SJCRH30 (cell line): ENCODE measurements around the gene SORBS1. TPM values are rescaled to one million over a fixed set of nuclear protein-coding genes. Genes with fewer than 3 reads are reported as not detected.

Experiments
- DNase-seq, 2 experiments: peaks; one replicate each; pipeline ENCODE4 v3.0.0-alpha.2; 2015 to 2020
- H3K27ac ChIP-seq: fragments of 250-450 bp; sonication (Bioruptor Pico); 2 replicates; pipeline ENCODE4 v1.5.1; 2020; ENCODE audit warnings: mild to moderate bottlenecking, moderate library complexity
- H3K27me3 ChIP-seq: fragments of 250-450 bp; sonication (Bioruptor Pico); 2 replicates; pipeline ENCODE4 v1.5.1; 2020; ENCODE audit warnings: mild to moderate bottlenecking, moderate library complexity
- H3K36me3 ChIP-seq: fragments of 250-450 bp; sonication (Bioruptor Pico); 2 replicates; pipeline ENCODE4 v1.5.1; 2020; ENCODE audit warnings: mild to moderate bottlenecking, moderate library complexity
- H3K4me1 ChIP-seq: fragments of 250-450 bp; sonication (Bioruptor Pico); 2 replicates; pipeline ENCODE4 v1.5.1; 2020; ENCODE audit warnings: mild to moderate bottlenecking, moderate library complexity
- H3K4me3 ChIP-seq: fragments of 250-450 bp; sonication (Bioruptor Pico); 2 replicates; pipeline ENCODE4 v1.5.1; 2020; ENCODE audit warnings: mild to moderate bottlenecking, moderate library complexity
- H3K9me3 ChIP-seq: fragments of 250-450 bp; sonication (Bioruptor Pico); replicated peaks from 2 replicates; pipeline ENCODE4 v1.5.1; 2020; ENCODE audit warnings: mild to moderate bottlenecking, moderate library complexity
- total RNA-seq: library from RNA; depleted of rRNA; stranded (reverse); fragments of >200 nt; shearing (Covaris generic); gene quantifications from 2 replicates; pipeline ENCODE4 v1.2.3, GENCODE V29; 2014

SORBS1 gene
- total RNA-seq, 1 experiment from 2014 or later = 17.1 TPM

DNA sequence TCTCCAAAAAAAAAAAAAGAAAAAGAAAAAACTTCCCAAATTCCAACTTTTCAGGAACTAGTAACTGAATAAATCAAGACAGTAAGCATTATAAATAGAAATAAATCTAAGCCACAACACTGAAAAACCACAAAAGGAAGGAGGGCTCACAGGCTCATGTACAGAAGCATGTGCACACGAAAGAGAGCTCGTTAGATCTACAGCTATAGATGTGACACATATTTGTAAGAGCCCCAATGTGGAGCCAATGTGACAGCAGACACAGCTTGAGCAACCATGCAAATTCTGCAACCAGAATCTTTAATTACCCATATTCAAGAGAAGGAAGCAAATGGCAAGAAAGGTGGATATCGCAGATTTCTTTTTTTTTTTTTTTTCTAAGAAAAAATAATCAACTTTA, 94.7 kb downstream of the SORBS1 start:
- no peaks in the 10 kb centered on the region for H3K27me3 ChIP-seq
- no peak overlapping the region; the same call in 1 of the 2 replicates for H3K27ac ChIP-seq
- no peak overlapping the region for H3K4me3 ChIP-seq
- H3K4me1 ChIP-seq = peaks cover 11% of the 10 kb centered on the region
- no peaks in the 10 kb centered on the region for H3K9me3 ChIP-seq
- H3K36me3 ChIP-seq = no peaks in the 10 kb centered on the region
- DNase-seq = no peak

DNA sequence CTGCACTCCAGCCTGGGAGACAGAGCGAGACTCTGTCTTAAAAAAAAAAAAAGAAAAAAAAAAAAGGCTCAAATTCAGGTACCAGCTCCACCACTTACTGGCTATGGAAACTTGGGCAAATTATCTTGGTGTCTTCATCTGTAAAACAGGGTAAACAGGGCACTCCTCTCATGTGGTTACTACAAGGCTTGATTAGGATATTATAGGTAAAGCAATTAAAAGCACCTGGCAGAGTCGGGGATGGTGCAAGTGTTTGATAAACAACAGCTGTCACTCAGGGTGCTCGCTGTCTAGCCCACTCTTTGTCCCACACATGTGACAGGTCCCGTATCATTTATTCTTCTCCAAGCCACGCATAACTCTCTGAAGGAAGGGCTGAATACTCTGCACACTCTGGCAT, 96.9 kb downstream of the SORBS1 start:
- DNase-seq = no peak
- Histone ChIP-seq H3K27ac (no peak overlapping the region), H3K4me1 (peaks cover 17% of the 10 kb centered on the region), H3K36me3 (no peaks in the 10 kb centered on the region), H3K4me3 (no peak overlapping the region), H3K27me3 (no peaks in the 10 kb centered on the region), H3K9me3 (no peaks in the 10 kb centered on the region)

DNA sequence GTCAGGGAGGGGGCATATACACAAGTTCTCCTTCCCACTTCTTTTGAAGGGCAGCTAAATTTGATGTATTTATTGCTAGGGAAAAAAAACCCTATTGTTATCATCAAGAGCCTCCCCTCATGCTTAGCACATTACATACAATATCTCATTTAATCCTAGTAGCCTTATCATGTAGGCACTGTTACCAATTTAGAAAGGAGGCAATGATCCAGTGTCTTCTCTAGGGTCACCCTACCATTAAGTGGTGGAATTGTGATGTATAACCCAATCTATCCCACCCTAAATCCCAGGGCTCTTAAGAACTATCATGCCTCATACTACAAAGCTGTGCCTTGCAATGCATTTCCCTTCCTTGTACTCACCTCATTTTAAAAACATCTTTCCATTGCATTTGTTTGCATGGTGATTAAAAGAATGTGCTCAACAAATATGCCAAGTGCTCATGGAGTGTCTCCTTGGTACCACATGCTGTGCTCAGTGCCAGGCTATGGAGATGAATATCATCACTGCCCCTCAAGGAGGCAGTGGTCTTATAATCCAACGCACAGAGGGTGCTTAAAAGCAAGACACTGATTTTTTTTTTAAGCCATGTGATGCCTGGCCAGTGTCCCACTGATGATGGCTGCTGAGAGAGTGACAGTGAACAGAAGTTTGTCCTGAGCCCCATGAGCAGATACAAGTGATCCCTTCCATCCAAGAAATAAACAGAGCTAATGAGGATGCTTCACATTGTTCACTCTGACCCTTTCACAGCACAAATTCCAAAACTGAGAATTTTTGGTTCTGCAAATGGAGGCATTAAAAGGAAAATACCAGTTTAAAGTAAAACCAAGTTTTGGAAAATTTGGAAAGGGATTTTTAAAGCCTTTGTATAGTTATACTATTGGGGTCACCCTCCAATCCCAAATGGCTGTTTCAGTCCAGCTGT, 98.2 kb downstream of the SORBS1 start:
- Histone ChIP-seq H3K9me3 (no peaks in the 10 kb centered on the region), H3K4me1 (peaks cover 23% of the 10 kb centered on the region), H3K4me3 (no peak overlapping the region), H3K27me3 (no peaks in the 10 kb centered on the region), H3K36me3 (no peaks in the 10 kb centered on the region), H3K27ac (no peak overlapping the region)
- DNase-seq = no peak

DNA sequence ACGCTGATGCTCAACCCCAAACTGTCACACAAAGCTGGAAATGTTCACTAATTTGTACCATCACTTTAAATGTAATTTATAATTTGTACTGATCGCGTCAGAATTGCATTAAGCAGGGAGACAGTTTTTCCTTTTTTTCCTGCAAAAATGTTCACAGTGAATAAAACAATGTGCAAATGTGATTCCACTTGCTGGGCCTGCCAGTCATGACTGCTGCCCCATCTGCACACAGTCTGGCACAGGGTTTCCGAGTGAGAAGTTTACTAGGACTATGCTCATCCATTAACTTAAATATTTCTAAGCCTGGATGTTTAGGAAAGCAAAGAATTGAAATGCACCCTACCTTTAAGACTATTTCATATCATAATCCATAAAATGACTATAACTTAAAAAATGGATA, 99.6 kb downstream of the SORBS1 start:
- H3K9me3 ChIP-seq = no peaks in the 10 kb centered on the region
- no peaks in the 10 kb centered on the region for H3K27me3 ChIP-seq
- no peaks in the 10 kb centered on the region for H3K36me3 ChIP-seq
- no peak overlapping the region for H3K4me3 ChIP-seq
- H3K27ac ChIP-seq = no peak overlapping the region
- H3K4me1 ChIP-seq = peaks cover 19% of the 10 kb centered on the region
- DNase-seq = no peak

DNA sequence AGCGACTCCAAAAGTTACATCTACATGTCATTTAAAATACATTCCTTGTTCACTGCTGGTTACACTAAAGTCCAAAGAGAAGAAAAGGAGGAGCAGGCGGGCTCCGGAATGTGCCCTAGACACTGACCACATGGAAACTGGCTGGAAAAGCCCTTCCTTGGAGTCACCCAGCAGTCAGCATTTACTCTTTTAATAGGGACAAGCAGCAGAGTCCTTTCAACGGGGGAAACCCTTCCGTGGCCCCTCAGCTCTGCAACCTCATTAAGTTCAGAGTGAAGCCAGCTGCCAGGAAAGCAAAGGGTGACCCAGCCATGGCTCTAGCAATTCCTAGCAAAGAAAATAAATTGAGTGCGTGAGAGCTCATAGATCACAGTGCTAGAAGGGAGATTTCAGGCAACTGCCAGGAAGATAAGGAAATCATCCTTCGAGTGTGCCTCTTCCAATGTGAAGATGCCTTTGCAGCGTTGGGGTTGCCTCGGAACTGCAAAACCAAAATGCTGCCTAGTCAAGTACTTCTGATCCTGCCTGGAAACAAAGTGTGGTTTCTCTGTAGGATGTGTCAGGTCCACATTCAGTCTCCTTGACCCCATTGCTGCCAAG, 101.6 kb downstream of the SORBS1 start:
- H3K36me3 ChIP-seq = no peaks in the 10 kb centered on the region
- no peaks in the 10 kb centered on the region for H3K9me3 ChIP-seq
- H3K27me3 ChIP-seq = no peaks in the 10 kb centered on the region
- DNase-seq = peak; percentile 24 to 57
- H3K4me1 ChIP-seq = peaks cover 17% of the 10 kb centered on the region
- H3K27ac ChIP-seq = peak overlapping the region; percentile 61
- peak overlapping the region; percentile 6; the same call in 1 of the 2 replicates for H3K4me3 ChIP-seq

DNA sequence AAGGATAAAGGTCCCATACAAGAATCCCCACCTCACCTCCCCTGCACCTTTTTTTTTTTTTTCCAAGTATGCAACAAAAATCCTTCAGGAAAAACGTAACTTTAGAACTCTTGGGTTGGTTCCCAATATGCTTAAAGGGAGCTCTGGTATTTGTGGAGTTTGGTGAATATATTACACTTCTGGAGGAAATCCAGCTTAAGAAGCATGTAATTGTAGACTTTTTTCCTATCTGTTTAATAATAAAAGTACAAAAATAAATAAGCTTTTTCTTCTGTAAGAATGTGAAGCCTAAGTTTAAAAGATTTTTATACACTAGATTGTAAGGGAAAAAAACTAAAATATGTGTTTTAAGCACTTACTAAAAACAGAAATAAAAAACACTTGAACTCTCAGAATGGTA, 102.3 kb downstream of the SORBS1 start:
- Histone ChIP-seq H3K36me3 (no peaks in the 10 kb centered on the region), H3K9me3 (no peaks in the 10 kb centered on the region), H3K4me1 (peaks cover 17% of the 10 kb centered on the region), H3K27me3 (no peaks in the 10 kb centered on the region), H3K27ac (peak overlapping the region; percentile 61), H3K4me3 (peak overlapping the region; percentile 6; the same call in 1 of the 2 replicates)
- DNase-seq = peak in 1 of 2 experiments; percentile 39

DNA sequence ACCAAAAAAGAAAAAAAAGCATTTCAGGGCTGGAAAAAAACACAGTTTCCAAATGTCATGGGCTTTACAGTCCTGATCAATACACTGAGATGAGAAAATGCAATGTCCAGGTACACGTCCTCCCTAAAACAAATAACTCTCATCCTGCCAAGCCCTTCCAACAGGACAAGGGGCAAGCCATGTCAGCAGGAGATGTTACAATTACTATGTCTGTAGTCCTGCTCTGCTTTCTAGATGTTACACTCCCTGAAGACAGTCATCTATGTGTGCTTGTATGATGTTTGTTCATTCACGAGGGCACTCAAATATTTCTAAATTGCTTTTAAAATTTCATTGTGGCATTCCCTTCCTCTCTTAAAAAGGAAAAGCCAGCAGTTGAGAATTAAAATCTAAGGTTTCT, 103.2 kb downstream of the SORBS1 start:
- H3K9me3 ChIP-seq = no peaks in the 10 kb centered on the region
- no peaks in the 10 kb centered on the region for H3K27me3 ChIP-seq
- no peak overlapping the region for H3K27ac ChIP-seq
- DNase-seq = no peak
- no peaks in the 10 kb centered on the region for H3K36me3 ChIP-seq
- peaks cover 17% of the 10 kb centered on the region for H3K4me1 ChIP-seq
- no peak overlapping the region for H3K4me3 ChIP-seq

DNA sequence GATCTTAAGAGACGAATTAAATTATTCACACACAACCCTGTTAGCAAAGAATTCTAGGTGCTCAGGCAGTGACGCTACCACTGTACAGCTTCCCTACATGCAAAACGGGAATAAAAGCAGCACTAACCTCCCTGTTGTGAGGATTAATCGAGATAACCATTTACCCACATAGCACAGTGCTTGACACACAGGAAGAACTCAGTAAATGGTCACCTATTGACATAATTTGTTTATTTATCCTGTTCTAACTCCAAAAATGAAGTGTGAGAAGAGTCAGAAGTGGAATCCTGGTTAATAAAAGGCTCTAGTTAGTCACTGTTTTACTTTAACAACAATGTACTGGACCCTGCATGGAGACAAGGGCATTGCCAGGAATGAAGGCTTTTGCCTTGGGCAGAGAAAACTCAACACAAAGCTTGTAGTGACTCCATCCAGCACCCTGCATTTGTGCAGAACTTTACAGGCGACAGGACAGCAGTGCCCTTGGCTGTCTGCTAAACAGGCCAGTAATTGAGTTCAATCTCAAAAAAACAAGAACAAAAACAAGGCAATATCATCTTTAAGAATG, 103.8 kb downstream of the SORBS1 start:
- Histone ChIP-seq H3K27ac (no peak overlapping the region), H3K4me1 (peaks cover 22% of the 10 kb centered on the region), H3K4me3 (no peak overlapping the region), H3K9me3 (no peaks in the 10 kb centered on the region), H3K36me3 (no peaks in the 10 kb centered on the region), H3K27me3 (no peaks in the 10 kb centered on the region)
- DNase-seq = no peak

DNA sequence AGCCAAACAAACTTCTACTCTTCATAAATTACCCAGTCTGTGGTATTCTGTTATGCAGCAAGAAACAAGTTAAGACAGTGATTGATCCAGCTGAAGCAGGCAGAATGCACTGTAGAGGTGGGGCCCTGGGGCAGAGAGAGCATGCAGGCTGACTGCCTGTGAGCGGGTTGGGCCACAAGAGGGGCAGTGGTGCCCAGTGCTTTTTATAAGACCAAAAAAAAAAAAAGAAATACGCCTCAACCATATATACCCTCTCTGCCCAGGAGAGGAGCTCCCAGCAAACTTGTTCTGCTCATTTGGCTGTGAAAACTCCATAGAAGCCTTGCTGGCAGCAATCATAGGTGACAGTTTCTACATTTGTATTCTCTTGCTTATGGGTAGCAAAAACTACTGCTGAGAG, 104.7 kb downstream of the SORBS1 start:
- no peak overlapping the region for H3K4me3 ChIP-seq
- peaks cover 28% of the 10 kb centered on the region for H3K4me1 ChIP-seq
- no peak overlapping the region for H3K27ac ChIP-seq
- no peaks in the 10 kb centered on the region for H3K36me3 ChIP-seq
- H3K27me3 ChIP-seq = no peaks in the 10 kb centered on the region
- DNase-seq = no peak
- H3K9me3 ChIP-seq = no peaks in the 10 kb centered on the region

DNA sequence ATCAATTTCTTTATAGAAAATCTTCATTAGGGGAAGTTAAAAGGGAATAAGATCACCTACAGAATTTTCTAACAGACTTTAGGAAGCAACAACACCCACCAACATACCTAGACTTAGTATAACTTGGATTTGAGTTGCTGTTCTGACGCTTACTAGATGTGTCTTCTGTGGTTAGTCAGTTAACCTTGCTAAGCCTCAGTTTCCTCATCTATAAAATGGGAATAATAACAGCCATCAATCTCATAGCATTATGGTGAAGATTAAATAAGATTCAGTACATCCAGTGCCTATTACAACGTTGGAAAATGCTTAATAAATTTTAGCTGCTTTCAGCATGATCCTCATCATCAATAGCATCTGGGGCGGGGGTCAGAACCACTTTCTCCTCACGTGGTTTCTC, 106.2 kb downstream of the SORBS1 start:
- no peak overlapping the region for H3K27ac ChIP-seq
- H3K4me3 ChIP-seq = no peak overlapping the region
- no peaks in the 10 kb centered on the region for H3K36me3 ChIP-seq
- no peaks in the 10 kb centered on the region for H3K27me3 ChIP-seq
- no peak for DNase-seq
- peaks cover 35% of the 10 kb centered on the region for H3K4me1 ChIP-seq
- no peaks in the 10 kb centered on the region for H3K9me3 ChIP-seq

DNA sequence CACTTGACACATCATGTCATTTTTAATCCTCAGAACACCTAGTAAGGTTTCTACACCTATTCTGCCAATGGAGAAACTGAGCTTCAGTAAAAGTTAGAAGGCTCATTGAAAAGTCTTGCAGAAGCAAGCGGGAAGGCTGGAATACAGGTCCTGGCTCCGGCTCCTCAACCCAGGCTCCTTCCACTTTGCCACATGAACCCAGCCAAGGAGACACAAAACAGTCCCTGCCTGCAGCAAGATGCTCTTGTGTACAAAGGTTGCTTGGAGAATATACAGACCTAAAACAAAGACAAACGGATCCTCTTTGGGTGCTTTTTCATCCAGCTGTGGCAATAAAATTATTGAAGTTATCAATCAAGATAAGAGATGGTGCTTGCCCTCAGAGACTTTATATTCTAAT, 106.8 kb downstream of the SORBS1 start:
- Histone ChIP-seq H3K9me3 (no peaks in the 10 kb centered on the region), H3K4me1 (peaks cover 30% of the 10 kb centered on the region), H3K27me3 (no peaks in the 10 kb centered on the region), H3K36me3 (no peaks in the 10 kb centered on the region), H3K4me3 (no peak overlapping the region), H3K27ac (no peak overlapping the region)
- no peak for DNase-seq

DNA sequence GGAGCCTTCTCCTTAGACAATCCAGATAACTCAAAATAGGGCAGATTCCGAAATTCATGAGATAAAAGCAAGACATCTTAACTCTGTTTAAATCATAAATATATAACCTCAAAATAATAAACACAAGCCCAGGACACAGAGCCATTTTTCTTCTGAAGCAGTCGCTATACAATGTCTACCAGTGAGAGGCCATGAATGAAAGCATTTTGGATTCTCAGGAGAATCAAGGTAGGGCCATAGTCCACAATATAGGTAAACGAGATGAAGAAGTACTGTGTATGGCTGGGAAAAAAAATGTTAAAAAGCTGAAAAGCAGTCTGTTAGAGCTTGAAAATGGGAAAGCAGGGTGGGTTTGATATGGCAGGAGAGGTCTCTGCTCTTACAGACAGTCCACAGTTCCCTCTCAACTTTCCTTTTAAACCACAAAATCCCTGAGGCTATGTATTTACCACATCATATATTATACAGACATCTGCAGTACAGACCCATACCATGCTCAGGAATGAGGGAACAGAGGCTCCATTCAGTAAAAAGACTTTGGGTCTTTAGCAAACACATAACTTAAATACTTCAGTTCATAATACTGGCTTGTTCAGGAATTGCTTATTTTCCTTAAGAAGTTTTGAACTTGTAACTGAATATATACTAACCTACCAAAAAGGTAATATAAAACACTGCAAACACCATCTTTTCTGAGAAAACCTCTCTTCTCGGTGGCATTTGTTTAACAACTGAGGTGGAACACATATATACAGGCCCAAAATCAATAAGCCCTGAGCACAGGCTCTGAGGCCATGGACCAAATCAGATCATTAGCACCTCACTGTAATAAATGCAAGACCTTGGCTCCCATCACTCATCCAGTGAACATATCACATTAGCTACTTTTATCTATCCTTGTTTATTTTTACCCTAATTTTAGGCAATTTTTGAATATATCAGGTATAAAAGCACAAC, 109.3 kb downstream of the SORBS1 start:
- Histone ChIP-seq H3K4me1 (peaks cover 18% of the 10 kb centered on the region), H3K4me3 (peak overlapping the region; percentile 25), H3K27me3 (no peaks in the 10 kb centered on the region), H3K36me3 (no peaks in the 10 kb centered on the region), H3K27ac (peak overlapping the region; percentile 80), H3K9me3 (no peaks in the 10 kb centered on the region)
- DNase-seq = peak; percentile 46 to 86

DNA sequence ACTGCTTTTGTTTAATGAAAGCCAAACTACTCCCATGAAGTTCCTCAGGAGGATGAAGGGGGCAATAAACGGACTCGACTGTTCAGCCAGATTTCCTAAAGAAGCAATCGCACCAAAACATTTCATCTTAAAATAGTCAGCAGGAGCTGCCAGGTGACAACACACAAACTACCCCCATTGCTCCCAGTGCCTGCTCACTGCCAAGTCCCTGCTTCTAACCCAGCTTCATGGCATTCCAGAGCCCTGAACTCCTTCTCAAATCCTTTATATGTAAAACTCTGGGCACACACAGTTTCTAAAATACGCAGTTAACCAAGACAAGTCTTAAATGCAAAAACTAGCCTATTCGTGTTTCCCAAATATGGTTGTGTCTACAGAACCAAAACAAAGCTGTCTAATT, 110.0 kb downstream of the SORBS1 start:
- no peaks in the 10 kb centered on the region for H3K36me3 ChIP-seq
- H3K27ac ChIP-seq = peak overlapping the region; percentile 80
- H3K9me3 ChIP-seq = no peaks in the 10 kb centered on the region

DNA sequence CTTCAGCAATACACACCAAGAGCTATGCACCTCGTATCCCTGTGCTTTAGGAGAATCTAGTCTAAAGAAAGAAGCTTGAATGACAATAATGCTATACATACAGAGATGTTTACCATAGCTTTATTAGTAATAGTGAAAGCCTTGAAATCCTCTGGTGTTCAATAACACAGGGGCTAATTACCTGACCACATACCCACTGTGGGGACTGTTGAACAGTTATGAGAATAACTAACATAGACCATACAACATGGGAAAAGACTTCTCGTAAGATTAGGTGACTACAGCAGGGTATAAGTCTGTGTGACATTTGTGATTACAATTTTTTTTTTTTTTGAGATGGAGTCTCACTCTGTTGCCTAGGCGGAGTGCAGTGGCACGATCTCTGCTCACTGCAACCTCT, 111.0 kb downstream of the SORBS1 start:
- H3K4me1 ChIP-seq = peaks cover 23% of the 10 kb centered on the region
- H3K9me3 ChIP-seq = no peaks in the 10 kb centered on the region
- no peak for DNase-seq
- H3K27ac ChIP-seq = no peak overlapping the region
- H3K4me3 ChIP-seq = no peak overlapping the region
- no peaks in the 10 kb centered on the region for H3K27me3 ChIP-seq
- no peaks in the 10 kb centered on the region for H3K36me3 ChIP-seq

More for the DNA sequence above, 110.0 kb downstream of the SORBS1 start:
- no peak for DNase-seq
- Histone ChIP-seq H3K4me3 (peak overlapping the region; percentile 25), H3K27me3 (no peaks in the 10 kb centered on the region), H3K4me1 (peaks cover 18% of the 10 kb centered on the region)
